HUES64 (cell line): ENCODE results near the gene APBA2.
"Not testable (repeated sequence)": the region's sequence is repeated elsewhere in the genome, so short reads cannot be mapped to it uniquely, and the experiment has no call there.

ENCODE experiments used
- H3K27ac ChIP-seq: 2 replicates; pipeline ENCODE4 v1.7.0; 2013; ENCODE audit warnings: low read depth, low read length, inconsistent platforms
- H3K27me3 ChIP-seq: 2 replicates; pipeline ENCODE4 v1.6.1; 2013; ENCODE audit warnings: mild to moderate bottlenecking, low read length; ENCODE audit not compliant: insufficient read depth
- H3K36me3 ChIP-seq: 2 replicates; pipeline ENCODE4 v1.6.1; 2013; ENCODE audit warnings: mild to moderate bottlenecking, low read length; ENCODE audit not compliant: insufficient read depth
- H3K4me1 ChIP-seq: 2 replicates; pipeline ENCODE4 v1.6.1; 2013; ENCODE audit warnings: mild to moderate bottlenecking, low read length, moderate library complexity; ENCODE audit not compliant: insufficient read depth
- H3K4me3 ChIP-seq: 2 replicates; pipeline ENCODE4 v1.5.1; 2013; ENCODE audit warnings: mild to moderate bottlenecking, low read length, moderate library complexity
- H3K9ac ChIP-seq: 2 replicates; pipeline ENCODE4 v1.6.1; 2013; ENCODE audit warnings: mild to moderate bottlenecking, low read depth, low read length
- H3K9me3 ChIP-seq: 2 replicates; pipeline ENCODE4 v1.6.1; 2013; ENCODE audit warnings: low read depth, low read length; ENCODE audit not compliant: insufficient read depth
- WGBS: fragments of 150-250, 120-280 bp; methylation state at CpG from one replicate; pipeline ENCODE4 v1.1.7; 2013; ENCODE audit warnings: missing lambda C conversion rate; 5-methylcytosine and 5-hydroxymethylcytosine counted together

APBA2 gene

GRCh38 chr15:29093065-29093435 is 207.3 kb downstream of the APBA2 start:
- Histone ChIP-seq H3K27me3 (no peaks in the 10 kb centered on the region), H3K4me3 (no peak overlapping the region), H3K4me1 (no peaks in the 10 kb centered on the region; the same call in 1 of the 2 replicates), H3K27ac (no peak overlapping the region), H3K9ac (no peak overlapping the region), H3K36me3 (no peaks in the 10 kb centered on the region), H3K9me3 (no peaks in the 10 kb centered on the region)
- WGBS, result 95% methylated on average over 17 of the region's 17 CpGs

DNA sequence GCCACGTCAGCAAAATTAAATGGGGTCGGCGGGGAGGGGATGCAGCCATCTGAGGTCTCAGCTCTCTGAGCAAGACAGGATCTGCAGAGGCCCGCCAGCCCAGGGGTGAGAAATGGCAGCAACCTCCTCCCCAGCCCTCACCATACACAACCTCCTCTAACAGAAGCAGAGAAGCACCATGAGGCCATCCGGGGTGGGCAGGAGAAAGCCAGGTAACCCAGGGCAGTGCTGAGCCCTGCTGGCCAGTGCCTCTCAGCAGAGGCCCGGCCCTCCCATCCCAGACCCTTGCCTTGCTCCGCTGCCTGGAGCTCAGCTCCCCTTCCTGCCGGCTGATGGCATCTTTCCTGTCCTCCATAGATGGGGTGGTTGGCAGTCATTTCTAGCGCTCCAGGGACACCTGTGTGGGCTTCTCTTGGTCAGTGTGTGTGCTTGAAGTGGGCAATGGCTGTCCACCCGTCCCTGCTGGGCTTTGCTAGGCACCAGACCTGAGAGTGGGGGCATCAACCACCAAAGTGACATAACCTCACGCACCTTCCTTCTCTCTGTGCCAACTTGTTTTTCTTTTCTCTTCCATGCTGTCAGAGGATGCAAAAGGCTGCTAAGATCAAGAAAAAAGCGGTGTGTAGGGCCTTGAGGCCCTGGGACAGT is 208.0 kb downstream of the APBA2 start:
- Histone ChIP-seq H3K4me1 (no peaks in the 10 kb centered on the region; the same call in 1 of the 2 replicates), H3K27me3 (no peaks in the 10 kb centered on the region), H3K9ac (no peak overlapping the region), H3K9me3 (no peaks in the 10 kb centered on the region), H3K4me3 (no peak overlapping the region), H3K27ac (no peak overlapping the region), H3K36me3 (no peaks in the 10 kb centered on the region)
- WGBS, result 92% methylated on average over 12 of the region's 12 CpGs

DNA sequence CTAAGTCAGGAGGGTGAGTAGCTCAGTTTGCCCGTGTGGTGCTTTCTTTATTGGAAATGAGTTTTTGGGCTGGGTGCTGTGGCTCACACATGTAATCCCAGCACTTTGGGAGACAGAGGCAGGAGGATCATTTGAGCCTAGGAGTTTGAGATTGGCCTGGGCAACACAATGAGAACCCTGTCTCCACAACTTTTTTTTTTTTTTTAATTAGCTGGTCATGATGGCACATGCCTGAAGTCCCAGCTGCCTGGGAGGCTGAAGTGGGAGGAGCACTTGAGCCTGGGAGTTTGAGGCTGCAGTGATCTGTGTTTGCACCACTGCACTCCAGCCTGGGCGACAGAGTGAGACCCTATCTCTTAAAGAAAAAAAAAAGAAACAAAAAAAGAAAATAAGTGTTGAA is 208.9 kb downstream of the APBA2 start:
- Histone ChIP-seq H3K4me1 (no peaks in the 10 kb centered on the region; the same call in 1 of the 2 replicates), H3K36me3 (no peaks in the 10 kb centered on the region), H3K27ac (no peak overlapping the region), H3K9ac (no peak overlapping the region), H3K4me3 (no peak overlapping the region), H3K9me3 (no peaks in the 10 kb centered on the region), H3K27me3 (no peaks in the 10 kb centered on the region)
- WGBS, result 79% methylated on average over 1 of the region's 2 CpGs

- Histone ChIP-seq H3K9ac (no peak overlapping the region), H3K27ac (no peak overlapping the region), H3K9me3 (no peaks in the 10 kb centered on the region), H3K27me3 (no peaks in the 10 kb centered on the region), H3K4me1 (no peaks in the 10 kb centered on the region; the same call in 1 of the 2 replicates), H3K4me3 (no peak overlapping the region), H3K36me3 (no peaks in the 10 kb centered on the region)
- 92% methylated on average over 9 of the region's 9 CpGs for WGBS
Observed at GRCh38 chr15:29095746-29096145, 210.0 kb downstream of the APBA2 start.

DNA sequence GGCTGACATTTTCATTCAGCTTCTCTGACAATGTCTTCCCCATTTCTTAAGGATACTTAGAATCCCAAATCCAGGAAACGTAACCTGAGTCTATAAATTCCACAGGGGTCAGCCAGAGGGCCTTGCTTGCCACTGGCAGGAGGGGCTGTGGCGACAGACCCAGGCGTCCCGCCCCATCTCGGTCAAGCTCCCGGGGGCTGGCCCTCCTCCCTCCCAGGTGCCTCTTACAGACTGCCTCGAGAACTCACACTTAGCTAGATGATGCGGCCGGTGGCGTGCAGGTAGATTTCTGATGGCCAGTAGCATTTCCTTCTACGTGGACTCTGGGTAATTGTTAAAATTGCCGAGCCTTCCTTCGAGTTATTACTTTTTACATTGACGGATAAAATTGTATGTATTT is 211.4 kb downstream of the APBA2 start:
- 90% methylated on average over 13 of the region's 14 CpGs for WGBS
- no peaks in the 10 kb centered on the region for H3K9me3 ChIP-seq

DNA sequence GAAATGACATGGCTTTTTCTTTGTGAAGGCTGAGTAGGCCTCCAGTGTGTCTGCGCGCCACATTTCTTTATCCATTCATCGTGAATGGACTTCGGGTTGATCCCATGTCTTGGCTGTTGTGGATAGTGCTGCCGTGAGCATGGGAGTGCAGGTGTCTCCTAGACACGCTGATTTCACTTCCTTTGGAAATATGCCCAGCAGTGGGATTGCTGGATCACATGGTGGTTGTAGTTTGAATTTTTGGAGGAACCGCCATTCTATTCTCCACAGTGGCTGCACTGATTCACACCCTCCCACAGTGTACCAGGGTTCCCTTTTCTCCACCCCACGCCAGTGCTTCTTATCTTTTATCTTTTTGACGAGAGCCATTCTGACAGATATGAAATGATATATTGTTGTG is 212.2 kb downstream of the APBA2 start:
- peaks cover 3% of the 10 kb centered on the region; the same call in 1 of the 2 replicates for H3K4me1 ChIP-seq
- H3K27ac ChIP-seq, result no peak overlapping the region
- WGBS, result 96% methylated on average over 8 of the region's 9 CpGs
- H3K9ac ChIP-seq, result no peak overlapping the region
- no peaks in the 10 kb centered on the region for H3K36me3 ChIP-seq
- no peaks in the 10 kb centered on the region for H3K27me3 ChIP-seq
- H3K9me3 ChIP-seq, result no peaks in the 10 kb centered on the region
- H3K4me3 ChIP-seq, result no peak overlapping the region

More for the DNA sequence above, 211.4 kb downstream of the APBA2 start:
- Histone ChIP-seq H3K36me3 (no peaks in the 10 kb centered on the region), H3K4me3 (no peak overlapping the region), H3K27ac (no peak overlapping the region), H3K27me3 (no peaks in the 10 kb centered on the region), H3K4me1 (peaks cover 3% of the 10 kb centered on the region; the same call in 1 of the 2 replicates), H3K9ac (no peak overlapping the region)

DNA sequence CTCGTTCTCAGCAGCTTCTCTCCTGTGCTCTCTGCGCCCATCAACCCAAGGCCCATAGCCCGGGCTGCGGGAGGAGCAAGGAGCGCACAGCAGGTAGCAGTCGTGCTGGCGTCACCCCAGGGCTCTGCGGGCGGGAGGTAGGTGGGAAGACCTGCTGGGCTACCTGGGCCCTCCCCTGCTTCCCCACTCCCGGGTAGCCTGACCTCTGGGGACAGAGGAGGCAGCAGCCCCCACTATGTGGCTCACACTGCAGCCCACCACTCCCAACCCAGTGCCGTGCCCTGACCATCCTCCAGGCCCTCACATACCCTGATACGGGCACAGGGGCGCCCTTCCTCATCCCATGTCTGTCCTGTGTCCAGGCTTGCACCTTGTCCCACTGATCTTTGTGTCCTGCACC is 212.9 kb downstream of the APBA2 start:
- H3K9ac ChIP-seq, result no peak overlapping the region
- peaks cover 3% of the 10 kb centered on the region; the same call in 1 of the 2 replicates for H3K4me1 ChIP-seq
- no peaks in the 10 kb centered on the region for H3K9me3 ChIP-seq
- 93% methylated on average over 13 of the region's 13 CpGs for WGBS
- no peaks in the 10 kb centered on the region for H3K36me3 ChIP-seq
- H3K27me3 ChIP-seq, result no peaks in the 10 kb centered on the region
- H3K4me3 ChIP-seq, result no peak overlapping the region
- no peak overlapping the region for H3K27ac ChIP-seq

- no peak overlapping the region for H3K4me3 ChIP-seq
- no peaks in the 10 kb centered on the region for H3K36me3 ChIP-seq
- no peak overlapping the region for H3K27ac ChIP-seq
- no peaks in the 10 kb centered on the region for H3K27me3 ChIP-seq
- peaks cover 6% of the 10 kb centered on the region for H3K4me1 ChIP-seq
- 96% methylated on average over 10 of the region's 10 CpGs for WGBS
- H3K9me3 ChIP-seq, result no peaks in the 10 kb centered on the region
- no peak overlapping the region for H3K9ac ChIP-seq
Observed at GRCh38 chr15:29099131-29099880, 213.5 kb downstream of the APBA2 start.

GRCh38 chr15:29100486-29101000 is 214.8 kb downstream of the APBA2 start:
- no peaks in the 10 kb centered on the region for H3K27me3 ChIP-seq
- 86% methylated on average over 7 of the region's 7 CpGs for WGBS
- no peak overlapping the region for H3K27ac ChIP-seq
- no peak overlapping the region for H3K4me3 ChIP-seq
- H3K4me1 ChIP-seq, result peaks cover 6% of the 10 kb centered on the region
- H3K36me3 ChIP-seq, result 0 out of 2 replicates have a peak, but pooled peaks cover 4% of the 10 kb centered on the region
- no peak overlapping the region for H3K9ac ChIP-seq
- H3K9me3 ChIP-seq, result no peaks in the 10 kb centered on the region

DNA sequence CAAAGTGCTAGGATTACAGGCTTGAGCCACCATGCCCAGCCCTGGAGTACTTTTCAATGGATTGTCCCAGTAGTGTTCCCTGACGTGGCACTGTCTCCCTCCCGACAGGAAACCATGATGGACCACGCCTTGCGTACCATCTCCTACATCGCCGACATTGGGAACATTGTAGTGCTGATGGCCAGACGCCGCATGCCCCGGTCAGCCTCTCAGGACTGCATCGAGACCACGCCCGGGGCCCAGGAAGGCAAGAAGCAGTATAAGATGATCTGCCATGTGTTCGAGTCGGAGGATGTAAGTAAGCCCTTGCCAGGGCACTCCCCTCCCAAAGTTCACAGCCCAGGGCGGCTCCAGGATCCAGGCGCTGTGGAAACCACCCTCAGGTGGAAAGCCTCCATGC is 215.7 kb downstream of the APBA2 start:
- H3K4me3 ChIP-seq, result no peak overlapping the region
- peaks cover 6% of the 10 kb centered on the region for H3K4me1 ChIP-seq
- 95% methylated on average over 16 of the region's 16 CpGs for WGBS
- no peak overlapping the region for H3K27ac ChIP-seq
- no peaks in the 10 kb centered on the region for H3K9me3 ChIP-seq
- H3K27me3 ChIP-seq, result no peaks in the 10 kb centered on the region
- no peak overlapping the region for H3K9ac ChIP-seq
- H3K36me3 ChIP-seq, result 0 out of 2 replicates have a peak, but pooled peaks cover 7% of the 10 kb centered on the region

DNA sequence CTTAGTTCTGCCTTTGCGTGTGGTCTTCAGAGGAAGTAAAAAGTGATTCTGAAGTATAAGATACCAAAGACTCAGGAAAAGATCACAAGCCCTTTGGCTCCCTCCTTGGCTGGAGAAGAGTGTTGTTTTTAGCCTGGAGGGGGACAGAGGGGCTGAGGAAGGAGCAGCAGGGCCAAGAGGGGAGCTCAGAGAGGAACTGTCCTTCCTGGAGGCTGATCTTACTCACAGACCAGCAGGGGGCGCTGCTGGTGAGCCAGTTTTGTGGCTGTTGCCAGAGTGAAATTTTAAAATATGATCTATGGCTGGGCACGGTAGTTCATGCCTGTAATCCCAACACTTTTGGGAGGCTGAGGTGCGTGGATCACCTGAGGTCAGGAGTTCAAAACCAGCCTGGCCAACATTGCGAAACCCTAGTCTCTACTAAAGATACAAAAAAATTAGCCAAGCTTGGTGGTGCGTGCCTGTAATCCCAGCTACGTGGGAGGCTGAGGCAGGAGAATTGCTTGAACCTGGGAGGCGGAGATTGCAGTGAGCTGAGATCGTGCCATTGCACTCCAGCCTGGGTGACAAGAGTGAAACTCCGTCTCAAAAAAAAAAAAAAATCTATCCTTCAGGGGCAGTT is 216.5 kb downstream of the APBA2 start:
- H3K36me3 ChIP-seq, H3K9ac ChIP-seq, H3K4me3 ChIP-seq, H3K27ac ChIP-seq, H3K27me3 ChIP-seq, H3K4me1 ChIP-seq, H3K9me3 ChIP-seq: not testable (repeated sequence)
- 76% methylated on average over 10 of the region's 10 CpGs for WGBS
